ENCODE data around the gene C2orf92.
"Not testable (repeated sequence)": the region's sequence is repeated elsewhere in the genome, so short reads cannot be mapped to it uniquely, and the experiment has no call there.

The C2orf92 gene

DNA sequence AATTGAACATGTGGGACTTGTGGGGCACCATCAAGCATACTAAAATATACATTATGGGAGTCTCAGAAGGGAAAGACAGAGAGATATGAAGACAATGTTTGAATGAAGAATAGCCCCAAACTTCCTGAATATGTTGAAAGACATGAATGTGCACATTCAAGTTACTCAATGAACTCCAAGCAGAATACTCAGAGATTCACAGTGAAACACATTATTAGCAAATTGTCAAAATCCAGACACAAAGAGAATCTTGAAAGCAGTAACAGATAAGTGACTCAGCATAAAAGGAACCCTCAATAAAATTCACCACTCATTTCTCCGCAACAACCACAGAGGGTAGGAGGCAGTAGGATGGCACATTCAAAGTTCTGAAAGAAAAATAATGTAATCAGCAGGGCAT is 8.8 kb downstream of the C2orf92 start:
- Histone ChIP-seq H3K36me3 (ENCODE audit: control insufficient read depth, insufficient read depth, low read length) (no peaks in the 10 kb centered on the region), H3K4me1 (ENCODE audit: control insufficient read depth, insufficient read depth, low read length) (no peaks in the 10 kb centered on the region), H3K9ac (ENCODE audit: low read length) (no peak overlapping the region), H3K4me3 (ENCODE audit: low read length) (no peak overlapping the region), H3K27ac (ENCODE audit: low read depth, low read length) (no peak overlapping the region), H3K27me3 (ENCODE audit: control insufficient read depth, insufficient read depth, low read length) (no peaks in the 10 kb centered on the region)

DNA sequence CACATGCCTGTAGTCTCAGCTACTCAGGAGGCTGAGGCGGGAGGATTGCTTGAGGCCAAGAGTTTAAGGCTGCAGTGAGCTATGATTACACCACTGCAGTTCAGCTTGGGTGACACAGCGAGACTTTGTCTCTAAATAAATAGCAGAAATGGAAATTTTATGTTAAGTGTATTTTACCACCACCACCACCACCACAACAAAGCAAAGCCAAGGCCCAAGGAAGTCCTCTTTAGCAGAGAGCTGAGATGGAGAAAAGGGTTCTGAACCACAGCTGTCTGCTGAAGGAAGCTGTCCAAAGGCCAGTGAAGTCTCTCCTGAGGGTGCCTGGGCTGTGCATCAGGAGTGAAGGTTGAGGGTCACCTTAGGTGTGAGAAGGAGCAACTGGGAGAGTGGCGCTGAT is 17.7 kb downstream of the C2orf92 start:
- H3K4me3 ChIP-seq (ENCODE audit: low read length); H3K27me3 ChIP-seq (ENCODE audit: control insufficient read depth, insufficient read depth, low read length); H3K9ac ChIP-seq (ENCODE audit: low read length); H3K36me3 ChIP-seq (ENCODE audit: control insufficient read depth, insufficient read depth, low read length); H3K27ac ChIP-seq (ENCODE audit: low read depth, low read length); H3K4me1 ChIP-seq (ENCODE audit: control insufficient read depth, insufficient read depth, low read length): not testable (repeated sequence)

- no peak overlapping the region for H3K27ac ChIP-seq (ENCODE audit: low read depth, low read length)
- no peaks in the 10 kb centered on the region for H3K27me3 ChIP-seq (ENCODE audit: control insufficient read depth, insufficient read depth, low read length)
- no peak overlapping the region for H3K4me3 ChIP-seq (ENCODE audit: low read length)
- H3K9ac ChIP-seq (ENCODE audit: low read length) = no peak overlapping the region
- H3K36me3 ChIP-seq (ENCODE audit: control insufficient read depth, insufficient read depth, low read length) = no peaks in the 10 kb centered on the region
- H3K4me1 ChIP-seq (ENCODE audit: control insufficient read depth, insufficient read depth, low read length) = no peaks in the 10 kb centered on the region
Observed at GRCh38 chr2:97688062-97688827, 18.7 kb downstream of the C2orf92 start.

- Histone ChIP-seq H3K9ac (ENCODE audit: low read length) (no peak overlapping the region), H3K4me3 (ENCODE audit: low read length) (no peak overlapping the region), H3K4me1 (ENCODE audit: control insufficient read depth, insufficient read depth, low read length) (no peaks in the 10 kb centered on the region), H3K27ac (ENCODE audit: low read depth, low read length) (no peak overlapping the region), H3K27me3 (ENCODE audit: control insufficient read depth, insufficient read depth, low read length) (no peaks in the 10 kb centered on the region), H3K36me3 (ENCODE audit: control insufficient read depth, insufficient read depth, low read length) (no peaks in the 10 kb centered on the region)
Observed at GRCh38 chr2:97691166-97691565, 21.7 kb downstream of the C2orf92 start.

DNA sequence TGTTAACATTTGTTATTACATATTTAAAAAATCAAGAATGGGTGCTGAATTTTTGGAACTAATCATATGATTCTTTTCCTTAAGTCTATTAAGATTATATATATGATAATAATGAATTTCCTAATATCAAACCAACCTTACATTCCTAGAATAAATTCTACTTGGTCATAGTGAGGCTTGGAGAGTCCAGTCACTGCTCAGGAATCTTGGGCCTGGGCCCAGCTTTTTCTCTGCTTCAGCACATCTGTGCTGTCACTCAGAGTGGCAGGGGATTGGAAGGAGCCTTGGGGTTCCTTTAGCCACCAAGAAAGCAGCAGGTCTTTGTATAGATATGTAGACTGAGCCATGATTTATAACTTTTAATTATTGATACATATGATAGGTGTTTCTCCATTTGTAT is 24.0 kb downstream of the C2orf92 start:
- Histone ChIP-seq H3K36me3 (ENCODE audit: control insufficient read depth, insufficient read depth, low read length) (no peaks in the 10 kb centered on the region), H3K27ac (ENCODE audit: low read depth, low read length) (no peak overlapping the region), H3K27me3 (ENCODE audit: control insufficient read depth, insufficient read depth, low read length) (no peaks in the 10 kb centered on the region), H3K9ac (ENCODE audit: low read length) (no peak overlapping the region), H3K4me3 (ENCODE audit: low read length) (no peak overlapping the region), H3K4me1 (ENCODE audit: control insufficient read depth, insufficient read depth, low read length) (no peaks in the 10 kb centered on the region)

- Histone ChIP-seq H3K27ac (ENCODE audit: low read depth, low read length) (no peak overlapping the region), H3K4me3 (ENCODE audit: low read length) (no peak overlapping the region), H3K4me1 (ENCODE audit: control insufficient read depth, insufficient read depth, low read length) (no peaks in the 10 kb centered on the region), H3K9ac (ENCODE audit: low read length) (no peak overlapping the region), H3K27me3 (ENCODE audit: control insufficient read depth, insufficient read depth, low read length) (no peaks in the 10 kb centered on the region), H3K36me3 (ENCODE audit: control insufficient read depth, insufficient read depth, low read length) (no peaks in the 10 kb centered on the region)
Observed at GRCh38 chr2:97695744-97696143, 26.2 kb downstream of the C2orf92 start.

DNA sequence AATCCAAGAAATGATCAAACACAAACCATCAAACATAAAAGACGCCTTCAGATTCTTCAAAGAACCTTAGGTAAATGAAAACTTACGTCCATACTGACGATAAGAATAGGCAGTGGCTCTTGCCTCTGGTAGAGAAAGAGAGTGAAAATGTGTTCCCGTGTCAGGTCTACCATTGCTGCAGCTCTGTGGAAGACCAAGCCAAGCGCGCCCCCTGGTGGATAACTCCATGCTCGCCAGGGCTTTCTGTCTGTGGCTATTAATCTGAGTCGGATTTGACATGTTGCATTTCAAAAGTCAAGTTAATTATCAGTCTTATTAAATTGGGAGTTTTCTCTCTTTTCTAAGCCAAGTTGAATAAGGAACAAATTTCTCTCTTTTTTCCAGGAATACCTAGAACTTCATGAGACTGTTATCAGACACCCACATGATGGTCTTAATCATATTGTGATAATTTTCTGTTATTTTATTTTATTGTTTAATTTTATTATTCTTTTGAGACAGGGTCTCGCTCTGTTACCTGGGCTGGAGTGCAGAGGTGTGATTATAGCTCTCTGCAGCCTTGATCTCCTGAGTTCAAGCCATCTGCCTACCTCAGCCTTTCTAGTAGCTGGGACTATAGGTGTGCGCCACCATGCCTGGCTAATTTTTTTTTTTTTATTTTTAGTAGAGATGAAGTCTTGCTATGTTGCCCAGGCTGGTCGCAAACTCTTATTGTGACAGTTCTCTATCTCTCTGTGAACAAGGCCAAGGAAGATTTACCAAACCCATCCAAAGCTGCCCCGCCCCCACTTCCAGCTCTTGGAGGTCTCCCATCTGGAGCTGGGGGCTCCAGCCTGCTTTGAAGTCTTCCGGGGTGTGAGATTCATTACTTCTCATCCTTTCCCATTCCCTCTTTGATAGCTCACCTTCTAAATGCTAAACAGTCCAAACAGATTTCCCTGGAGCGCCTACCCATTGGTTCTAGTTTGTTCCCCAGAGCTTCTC is 28.0 kb downstream of the C2orf92 start:
- H3K4me1 ChIP-seq (ENCODE audit: control insufficient read depth, insufficient read depth, low read length) = no peaks in the 10 kb centered on the region
- H3K27ac ChIP-seq (ENCODE audit: low read depth, low read length) = no peak overlapping the region
- no peak overlapping the region for H3K4me3 ChIP-seq (ENCODE audit: low read length)
- no peaks in the 10 kb centered on the region for H3K27me3 ChIP-seq (ENCODE audit: control insufficient read depth, insufficient read depth, low read length)
- no peak overlapping the region for H3K9ac ChIP-seq (ENCODE audit: low read length)
- H3K36me3 ChIP-seq (ENCODE audit: control insufficient read depth, insufficient read depth, low read length) = no peaks in the 10 kb centered on the region

DNA sequence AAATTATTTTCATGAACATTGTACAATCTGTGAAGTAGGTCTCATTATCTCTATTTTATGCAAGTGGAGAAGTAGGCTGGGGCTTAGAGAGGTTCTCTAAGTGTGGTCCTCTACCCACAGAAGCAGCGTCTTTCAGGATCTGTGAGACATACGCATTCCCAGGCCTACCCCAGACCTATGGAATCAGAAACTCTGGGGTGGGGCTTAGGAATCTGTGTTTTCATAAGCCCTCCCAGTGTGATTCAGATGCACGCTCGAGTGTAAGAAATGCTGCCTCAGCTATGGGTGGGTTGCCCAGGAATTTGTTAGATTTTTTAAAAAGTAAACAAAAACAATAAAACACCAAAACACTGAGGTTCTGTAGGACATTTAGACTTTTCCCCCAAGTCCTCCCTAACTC is 29.0 kb downstream of the C2orf92 start:
- H3K9ac ChIP-seq (ENCODE audit: low read length) = no peak overlapping the region
- no peaks in the 10 kb centered on the region for H3K4me1 ChIP-seq (ENCODE audit: control insufficient read depth, insufficient read depth, low read length)
- no peaks in the 10 kb centered on the region for H3K27me3 ChIP-seq (ENCODE audit: control insufficient read depth, insufficient read depth, low read length)
- H3K4me3 ChIP-seq (ENCODE audit: low read length) = no peak overlapping the region
- no peak overlapping the region for H3K27ac ChIP-seq (ENCODE audit: low read depth, low read length)
- H3K36me3 ChIP-seq (ENCODE audit: control insufficient read depth, insufficient read depth, low read length) = no peaks in the 10 kb centered on the region

- no peak overlapping the region for H3K27ac ChIP-seq (ENCODE audit: low read depth, low read length)
- H3K4me3 ChIP-seq (ENCODE audit: low read length) = no peak overlapping the region
- H3K27me3 ChIP-seq (ENCODE audit: control insufficient read depth, insufficient read depth, low read length) = no peaks in the 10 kb centered on the region
- no peaks in the 10 kb centered on the region for H3K36me3 ChIP-seq (ENCODE audit: control insufficient read depth, insufficient read depth, low read length)
- H3K9ac ChIP-seq (ENCODE audit: low read length) = no peak overlapping the region
- H3K4me1 ChIP-seq (ENCODE audit: control insufficient read depth, insufficient read depth, low read length) = no peaks in the 10 kb centered on the region
Observed at GRCh38 chr2:97699765-97700444, 30.4 kb downstream of the C2orf92 start.

DNA sequence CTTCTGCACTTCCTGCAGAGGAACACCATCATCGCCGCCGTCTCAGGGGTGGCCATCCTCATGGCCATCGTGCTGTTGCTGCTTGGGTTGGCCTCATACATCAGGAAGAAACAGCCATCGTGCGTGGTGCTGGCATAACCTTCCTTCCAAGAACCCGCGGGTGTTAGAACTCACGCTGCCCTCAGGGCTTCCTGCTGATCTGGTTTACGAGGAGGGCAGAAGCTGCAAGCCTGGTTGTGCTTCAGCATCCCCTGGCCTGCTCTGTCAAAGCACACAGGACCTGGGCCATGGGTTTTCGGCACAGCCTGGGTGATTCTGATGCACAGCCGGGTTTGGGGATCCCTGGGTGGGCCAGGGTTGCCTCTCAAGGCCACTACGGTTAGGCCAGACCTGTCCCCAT is 31.7 kb downstream of the C2orf92 start:
- Histone ChIP-seq H3K9ac (ENCODE audit: low read length) (no peak overlapping the region), H3K27ac (ENCODE audit: low read depth, low read length) (no peak overlapping the region), H3K4me3 (ENCODE audit: low read length) (no peak overlapping the region), H3K36me3 (ENCODE audit: control insufficient read depth, insufficient read depth, low read length) (no peaks in the 10 kb centered on the region), H3K27me3 (ENCODE audit: control insufficient read depth, insufficient read depth, low read length) (no peaks in the 10 kb centered on the region), H3K4me1 (ENCODE audit: control insufficient read depth, insufficient read depth, low read length) (no peaks in the 10 kb centered on the region)

GRCh38 chr2:97701851-97702465 is 32.4 kb downstream of the C2orf92 start:
- Histone ChIP-seq H3K27me3 (ENCODE audit: control insufficient read depth, insufficient read depth, low read length) (no peaks in the 10 kb centered on the region), H3K4me1 (ENCODE audit: control insufficient read depth, insufficient read depth, low read length) (no peaks in the 10 kb centered on the region), H3K36me3 (ENCODE audit: control insufficient read depth, insufficient read depth, low read length) (no peaks in the 10 kb centered on the region), H3K27ac (ENCODE audit: low read depth, low read length) (no peak overlapping the region), H3K4me3 (ENCODE audit: low read length) (no peak overlapping the region), H3K9ac (ENCODE audit: low read length) (no peak overlapping the region)
